ENCODE results near the gene SHH.

Gene SHH

GRCh38 chr7:155762036-155762435, 50.2 kb downstream of the SHH start:
- no peak for DNase-seq

GRCh38 chr7:155761162-155761561, 51.1 kb downstream of the SHH start:
- DNase-seq = no peak

GRCh38 chr7:155759740-155760430, 52.4 kb downstream of the SHH start:
- no peak for DNase-seq

GRCh38 chr7:155758348-155758747, 53.9 kb downstream of the SHH start:
- DNase-seq = no peak

- DNase-seq = no peak
These were observed 55.9 kb downstream of the SHH start for GRCh38 chr7:155756322-155756721.

GRCh38 chr7:155755026-155755425, 57.2 kb downstream of the SHH start:
- DNase-seq = no peak

- DNase-seq = no peak
These were observed 58.1 kb downstream of the SHH start for GRCh38 chr7:155754165-155754564.

- no peak for DNase-seq
These were observed 58.8 kb downstream of the SHH start for GRCh38 chr7:155753446-155753965.

GRCh38 chr7:155752756-155753445, 59.4 kb downstream of the SHH start:
- DNase-seq = no peak

GRCh38 chr7:155751409-155751808, 60.9 kb downstream of the SHH start:
- no peak for DNase-seq

GRCh38 chr7:155750255-155751125, 61.8 kb downstream of the SHH start:
- no peak for DNase-seq
